Muscle layer of colon (tissue), 2 donors: ENCODE measurements around the gene ETV6.

Source experiments
- H3K27ac ChIP-seq: one replicate; pipeline ENCODE4 v1.7.0; 2013; ENCODE audit warnings: low read depth, mild to moderate bottlenecking, low read length, moderate library complexity
- H3K27me3 ChIP-seq, 2 donors: one replicate each; pipeline ENCODE4 v1.7.0; 2013; ENCODE audit warnings: low read length in 2 of 2, mild to moderate bottlenecking in 2 of 2; ENCODE audit not compliant: insufficient read depth in 2 of 2, control insufficient read depth in 1 of 2
- H3K36me3 ChIP-seq: one replicate; pipeline ENCODE4 v1.7.0; 2013; ENCODE audit warnings: mild to moderate bottlenecking, low read length; ENCODE audit not compliant: insufficient read depth
- H3K4me1 ChIP-seq: one replicate; pipeline ENCODE4 v1.7.0; 2013; ENCODE audit warnings: mild to moderate bottlenecking, low read length; ENCODE audit not compliant: insufficient read depth
- H3K4me3 ChIP-seq, 2 donors: one replicate each; pipeline ENCODE4 v1.7.0; 2013; ENCODE audit warnings: low read length in 2 of 2, low read depth in 1 of 2, mild to moderate bottlenecking in 1 of 2, moderate library complexity in 1 of 2
- H3K9ac ChIP-seq: one replicate; pipeline ENCODE4 v1.7.0; 2013; ENCODE audit warnings: low read length
- H3K9me3 ChIP-seq: one replicate; pipeline ENCODE4 v1.7.0; 2013; ENCODE audit warnings: mild to moderate bottlenecking, low read length
- donor health status: abdominal sarcoma.
- donor health status: Adenocarcinoma of cecum.

The ETV6 gene

DNA sequence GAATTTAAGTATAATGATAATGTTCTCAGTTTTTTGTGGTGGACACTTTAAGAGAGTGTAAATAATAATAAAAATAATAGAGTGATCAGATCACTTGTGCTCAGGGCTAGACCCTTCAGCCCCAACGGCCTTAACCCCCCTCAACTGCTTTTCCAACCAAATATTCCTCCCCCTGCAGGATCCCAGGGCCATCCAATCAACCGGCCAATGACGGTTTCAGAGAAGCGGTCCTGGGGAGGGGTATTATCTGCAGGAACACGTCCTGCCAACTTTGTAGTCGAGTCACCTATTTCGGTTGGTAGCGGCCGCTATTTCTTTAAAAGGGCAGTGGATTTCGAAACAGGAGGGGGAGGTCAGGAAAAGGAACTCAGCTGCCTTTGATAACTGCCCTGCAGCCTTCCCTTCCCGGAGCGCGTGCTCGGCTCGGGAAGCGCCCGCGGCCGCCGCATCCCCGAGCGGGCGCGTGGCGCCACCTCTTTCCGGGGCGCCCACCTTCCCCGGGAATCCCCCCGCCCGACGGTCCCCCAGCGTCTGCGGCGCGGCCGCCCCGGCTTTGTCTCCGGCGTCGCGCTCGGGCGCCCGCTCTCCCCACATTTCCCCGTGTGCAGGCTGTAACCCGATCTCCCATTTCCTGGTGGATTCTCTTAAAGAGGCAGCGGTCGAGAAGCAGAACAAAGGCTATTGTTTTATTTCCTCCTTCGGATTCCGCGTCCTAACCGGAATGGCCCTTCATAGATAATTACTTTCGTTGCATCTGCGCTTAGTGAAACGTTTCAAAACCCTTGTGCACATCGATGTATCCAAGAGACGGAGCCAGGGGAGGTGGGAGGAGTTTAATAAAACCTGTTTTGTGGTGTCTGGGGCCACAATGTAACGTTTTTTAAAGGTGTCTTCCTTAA lies 711 bp upstream of the ETV6 start:
- Histone ChIP-seq H3K27me3 (no peaks in the 10 kb centered on the region), H3K9ac (peak overlapping the region; percentile 66), H3K4me1 (peaks cover 9% of the 10 kb centered on the region), H3K9me3 (no peaks in the 10 kb centered on the region), H3K27ac (peak overlapping the region; percentile 84), H3K4me3 (peak overlapping the region; percentile 66 to 89), H3K36me3 (no peaks in the 10 kb centered on the region)

DNA sequence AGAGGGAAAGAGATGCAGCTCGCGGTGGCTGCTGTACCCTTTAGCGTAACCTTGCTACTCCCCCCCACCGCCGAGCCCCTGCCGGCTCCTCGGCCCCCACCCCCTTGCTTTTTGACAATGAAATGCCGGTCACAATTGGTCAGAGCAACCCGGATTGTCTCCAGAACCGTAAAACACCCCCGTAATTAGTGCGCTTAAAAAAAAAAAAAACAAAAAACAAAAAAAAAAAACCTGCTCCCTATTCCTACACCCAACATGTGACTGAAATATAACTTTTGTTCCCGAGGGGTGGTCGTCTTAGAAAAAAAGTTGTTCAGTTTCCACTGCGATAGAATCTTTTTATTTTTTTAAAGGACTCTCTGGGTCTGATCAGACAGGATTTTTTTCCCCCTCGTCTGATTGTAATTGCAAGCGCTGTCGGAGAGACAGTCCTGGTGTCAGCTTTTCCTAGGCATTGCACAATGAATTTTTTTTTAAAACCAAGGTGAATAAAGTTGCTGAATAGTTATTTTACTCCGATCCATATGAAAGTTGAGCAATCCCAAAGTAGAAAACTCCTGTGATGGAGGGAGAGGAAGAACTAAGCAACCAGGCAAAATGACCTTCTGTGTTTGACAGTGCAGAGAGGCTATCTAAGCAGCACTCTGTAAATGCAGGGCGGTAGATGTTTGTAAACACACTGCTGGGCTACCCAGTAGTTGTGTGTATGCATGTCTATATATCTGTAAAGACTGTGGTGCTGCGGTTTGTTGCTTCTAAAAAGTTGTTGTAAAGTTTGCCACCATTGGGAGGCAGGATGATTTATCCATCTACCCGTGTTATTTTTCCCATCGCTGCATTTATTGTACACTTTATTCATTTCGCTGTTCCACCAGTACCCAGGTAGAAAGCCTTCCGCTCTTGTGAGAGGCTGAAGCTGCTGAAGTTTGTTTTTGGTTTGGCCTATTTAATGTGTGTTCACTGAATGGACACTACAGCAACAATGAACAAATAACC lies 1.1 kb downstream of the ETV6 start:
- Histone ChIP-seq H3K27ac (peak overlapping the region; percentile 95), H3K27me3 (no peaks in the 10 kb centered on the region), H3K9me3 (no peaks in the 10 kb centered on the region), H3K36me3 (no peaks in the 10 kb centered on the region), H3K4me1 (peaks cover 22% of the 10 kb centered on the region), H3K4me3 (peak overlapping the region; percentile 69 to 72), H3K9ac (peak overlapping the region; percentile 80)

DNA sequence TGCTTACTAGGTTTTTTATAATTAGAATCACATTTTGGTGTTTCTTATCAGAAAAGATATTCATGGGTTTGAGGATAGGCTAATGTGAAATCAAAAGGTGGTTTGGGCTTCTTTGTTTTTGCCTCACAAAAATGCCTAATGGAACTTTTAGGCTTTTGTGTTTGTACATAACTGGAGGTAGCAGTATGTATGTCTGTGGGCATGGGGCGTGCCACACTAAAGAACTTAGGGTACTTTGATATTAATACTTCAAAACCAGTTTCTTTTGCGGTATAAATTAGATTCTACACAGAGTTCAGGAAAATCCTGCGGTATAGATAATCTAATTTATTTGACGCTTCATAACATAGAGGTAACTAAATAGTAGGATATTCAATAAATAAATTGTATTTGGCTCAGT lies 1.9 kb downstream of the ETV6 start:
- Histone ChIP-seq H3K4me1 (peaks cover 22% of the 10 kb centered on the region), H3K9ac (peak overlapping the region; percentile 80), H3K4me3 (peak overlapping the region; percentile 69 to 72), H3K27me3 (no peaks in the 10 kb centered on the region), H3K36me3 (no peaks in the 10 kb centered on the region), H3K9me3 (no peaks in the 10 kb centered on the region), H3K27ac (peak overlapping the region; percentile 95)

DNA sequence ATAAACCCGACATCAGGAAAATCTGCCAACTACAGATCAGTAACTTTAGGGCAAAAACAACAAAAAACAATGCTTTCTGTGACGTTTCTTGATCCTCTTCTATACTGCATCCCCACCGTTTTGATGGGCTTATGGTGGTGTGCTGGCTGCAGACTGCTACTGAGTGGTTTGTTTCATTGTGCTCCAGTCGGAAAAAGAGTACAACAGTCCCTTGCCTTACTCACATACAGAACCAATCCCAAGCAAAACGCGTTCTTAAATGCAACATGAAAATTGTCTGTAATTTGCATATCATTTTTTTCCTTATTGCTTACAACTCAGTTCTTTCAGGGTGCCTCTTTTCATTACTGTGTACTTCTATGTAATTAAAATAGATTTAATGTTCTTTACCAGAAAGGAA lies 2.3 kb downstream of the ETV6 start:
- Histone ChIP-seq H3K9me3 (no peaks in the 10 kb centered on the region), H3K36me3 (no peaks in the 10 kb centered on the region), H3K27me3 (no peaks in the 10 kb centered on the region), H3K27ac (peak overlapping the region; percentile 95), H3K9ac (peak overlapping the region; percentile 80), H3K4me1 (peaks cover 22% of the 10 kb centered on the region), H3K4me3 (peak overlapping the region; percentile 69 to 72)

DNA sequence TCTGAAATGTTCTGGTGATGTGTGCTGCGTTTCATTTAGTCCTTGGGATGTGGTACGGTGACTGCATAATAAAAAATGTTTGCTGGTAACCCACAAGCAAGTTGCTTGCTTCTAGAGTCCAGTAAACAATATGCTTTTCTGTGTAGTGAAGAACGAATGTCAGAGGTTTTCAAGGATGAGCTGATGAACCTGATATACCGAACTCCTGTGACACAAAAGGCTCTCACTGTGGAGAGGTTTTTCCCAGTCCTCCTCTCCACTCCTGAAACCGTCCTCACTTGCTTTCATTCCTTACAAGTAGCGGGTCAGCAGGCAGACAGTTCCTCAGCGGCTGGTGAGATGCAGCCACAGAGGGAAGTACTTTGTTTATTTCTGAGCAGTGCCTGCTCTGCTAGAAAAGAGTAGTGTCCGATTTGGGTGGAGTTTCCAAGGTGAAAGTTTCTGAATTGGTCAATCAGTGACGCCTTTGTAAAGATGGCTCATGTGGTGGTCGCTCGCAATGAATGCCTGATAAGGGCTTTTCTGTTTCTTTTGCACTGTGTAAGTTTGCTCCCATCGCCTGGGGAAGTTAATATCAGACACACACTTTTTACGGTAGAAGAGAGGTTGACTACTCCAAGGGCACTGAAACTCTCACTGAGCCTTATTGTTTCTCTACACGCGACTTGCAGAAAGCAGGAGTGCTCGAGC lies 3.0 kb downstream of the ETV6 start:
- Histone ChIP-seq H3K4me1 (peaks cover 22% of the 10 kb centered on the region), H3K4me3 (peak overlapping the region; percentile 24 to 69), H3K9ac (peak overlapping the region; percentile 80)

DNA sequence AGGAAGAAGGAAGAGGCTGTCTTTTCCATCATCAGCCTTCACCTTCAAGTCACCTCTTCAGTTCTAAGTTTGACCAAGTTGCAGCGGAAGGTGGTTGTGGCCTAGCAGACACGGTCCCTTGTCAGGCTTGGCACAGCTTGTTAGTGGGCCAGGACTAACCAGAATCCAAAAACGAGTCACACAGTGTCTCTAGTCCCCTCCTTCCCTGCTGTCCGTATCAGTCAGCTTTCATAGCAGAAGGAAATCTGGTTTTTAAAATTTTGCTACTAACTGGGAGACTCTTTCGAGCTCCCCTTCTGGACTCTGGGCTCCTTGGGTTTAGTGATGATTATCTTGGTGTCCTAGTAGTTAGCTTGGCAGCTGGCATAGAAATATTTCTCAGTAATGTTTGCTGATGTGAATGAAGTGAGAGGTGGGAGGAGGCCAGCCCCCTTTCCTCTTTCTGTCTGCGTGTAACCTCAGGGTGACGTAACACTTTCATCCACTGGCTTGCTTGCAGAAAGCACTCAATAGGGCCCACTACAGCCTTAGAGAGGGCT lies 3.8 kb downstream of the ETV6 start:
- Histone ChIP-seq H3K9me3 (no peaks in the 10 kb centered on the region), H3K4me3 (peak overlapping the region in 1 of 2 donors; percentile 69), H3K9ac (peak overlapping the region; percentile 80), H3K27me3 (no peaks in the 10 kb centered on the region), H3K36me3 (no peaks in the 10 kb centered on the region), H3K4me1 (peaks cover 29% of the 10 kb centered on the region), H3K27ac (peak overlapping the region; percentile 95)

More for the DNA sequence above, 3.0 kb downstream of the ETV6 start:
- H3K27ac ChIP-seq, result peak overlapping the region; percentile 95
- no peaks in the 10 kb centered on the region for H3K9me3 ChIP-seq
- no peaks in the 10 kb centered on the region for H3K27me3 ChIP-seq
- no peaks in the 10 kb centered on the region for H3K36me3 ChIP-seq

DNA sequence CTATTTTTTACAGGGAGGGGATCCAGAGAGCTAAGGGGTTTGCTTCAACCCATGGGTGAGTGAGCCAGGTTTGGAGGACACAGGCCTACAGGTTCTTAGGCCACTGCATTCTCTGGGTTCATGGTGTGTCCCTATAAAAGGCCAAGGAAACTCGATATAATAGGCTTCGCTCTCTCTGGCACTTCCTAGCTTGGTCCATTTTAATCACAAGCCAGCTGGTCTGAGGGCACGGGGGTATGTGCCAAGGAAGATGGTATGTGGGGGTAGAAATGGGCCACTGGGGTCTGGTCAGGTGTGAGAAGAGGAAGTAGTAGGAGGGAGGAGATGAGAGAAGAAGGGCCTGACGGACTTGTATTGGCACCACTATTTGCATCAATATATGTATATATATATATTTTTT lies 4.9 kb downstream of the ETV6 start:
- peaks cover 40% of the 10 kb centered on the region for H3K4me1 ChIP-seq
- H3K4me3 ChIP-seq, result no peak overlapping the region

DNA sequence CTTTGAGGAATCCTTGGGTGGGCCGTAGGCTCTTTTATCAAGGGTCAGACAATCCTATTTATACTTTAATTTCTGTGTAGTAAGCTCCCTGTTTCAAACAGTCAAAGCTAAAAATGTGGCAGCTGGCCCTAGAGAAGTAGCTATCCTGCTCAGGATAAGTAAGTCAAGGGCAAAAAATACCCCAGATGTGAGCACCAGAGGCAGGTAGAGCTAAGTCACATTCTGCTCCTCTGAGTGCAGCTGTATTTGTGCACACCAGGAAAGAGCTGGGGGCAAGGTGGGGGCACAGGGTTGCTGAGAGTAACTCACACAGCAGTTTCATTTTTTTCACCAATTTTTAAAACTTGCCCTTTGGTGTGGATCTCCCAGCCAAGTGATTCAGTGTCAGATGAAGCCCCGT lies 5.3 kb downstream of the ETV6 start:
- no peak overlapping the region for H3K4me3 ChIP-seq
- peaks cover 42% of the 10 kb centered on the region for H3K4me1 ChIP-seq
- H3K9me3 ChIP-seq, result no peaks in the 10 kb centered on the region
- H3K27me3 ChIP-seq, result no peaks in the 10 kb centered on the region
- no peak overlapping the region for H3K9ac ChIP-seq
- peak overlapping the region; percentile 40 for H3K27ac ChIP-seq
- no peaks in the 10 kb centered on the region for H3K36me3 ChIP-seq

More for the DNA sequence above, 4.9 kb downstream of the ETV6 start:
- no peaks in the 10 kb centered on the region for H3K9me3 ChIP-seq
- H3K27ac ChIP-seq, result peak overlapping the region; percentile 40
- H3K36me3 ChIP-seq, result no peaks in the 10 kb centered on the region
- H3K9ac ChIP-seq, result no peak overlapping the region
- no peaks in the 10 kb centered on the region for H3K27me3 ChIP-seq

DNA sequence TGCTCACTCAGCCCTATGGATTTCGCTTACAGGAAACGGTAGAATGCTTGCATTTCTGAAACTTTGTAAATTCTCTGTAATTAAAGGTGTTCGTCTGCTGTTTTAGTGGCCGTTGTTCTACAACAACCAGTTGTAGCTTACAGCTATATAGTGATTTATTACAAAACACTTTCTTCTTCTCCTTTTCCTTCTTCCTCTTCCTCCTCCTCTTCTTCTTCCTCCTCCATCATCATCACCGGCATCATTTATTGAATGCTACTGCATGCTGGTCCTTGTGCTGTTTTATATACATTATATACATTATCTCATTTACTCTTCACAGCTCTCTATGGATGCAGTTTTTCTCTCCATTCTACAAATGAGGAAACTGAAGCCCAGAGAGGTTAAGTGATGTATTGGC lies 6.4 kb downstream of the ETV6 start:
- no peaks in the 10 kb centered on the region for H3K9me3 ChIP-seq
- no peaks in the 10 kb centered on the region for H3K36me3 ChIP-seq
- no peaks in the 10 kb centered on the region for H3K27me3 ChIP-seq
- no peak overlapping the region for H3K4me3 ChIP-seq
- H3K4me1 ChIP-seq, result peaks cover 45% of the 10 kb centered on the region
- H3K27ac ChIP-seq, result peak overlapping the region; percentile 31
- no peak overlapping the region for H3K9ac ChIP-seq

DNA sequence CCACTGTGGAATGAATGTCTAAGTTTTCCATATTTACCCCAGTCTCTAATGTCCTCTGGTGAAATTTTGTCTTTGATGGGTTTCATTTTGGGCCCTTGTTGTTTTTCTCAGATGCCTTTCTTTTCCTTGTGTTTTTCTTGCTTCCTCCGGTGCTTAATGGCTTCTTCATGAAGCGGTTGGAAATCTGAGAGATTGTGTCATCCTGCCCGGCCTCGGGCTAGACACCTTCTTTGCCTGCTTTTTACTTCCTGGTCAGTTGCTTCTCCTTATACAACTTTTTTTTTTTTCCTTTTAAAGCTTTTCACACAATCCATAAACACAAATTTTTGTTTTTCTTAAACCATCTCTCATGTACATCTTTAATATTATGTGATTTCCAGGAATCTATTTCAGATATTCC lies 7.1 kb downstream of the ETV6 start:
- Histone ChIP-seq H3K4me1 (peaks cover 52% of the 10 kb centered on the region), H3K9ac (no peak overlapping the region), H3K36me3 (no peaks in the 10 kb centered on the region), H3K27me3 (no peaks in the 10 kb centered on the region), H3K27ac (peak overlapping the region; percentile 31), H3K4me3 (no peak overlapping the region), H3K9me3 (no peaks in the 10 kb centered on the region)
